NOMO-1 treated with dmso at 0.1 percent for 144 hours (cell line): ENCODE measurements around the gene AMACR.
"Not testable (repeated sequence)": the region's sequence is repeated elsewhere in the genome, so short reads cannot be mapped to it uniquely, and the experiment has no call there.

Experiments used
- DNase-seq: peaks from one replicate; lab custom pipeline; 2025; ENCODE audit not compliant: unreplicated experiment; lab: John Stamatoyannopoulos, UW

Gene AMACR

GRCh38 chr5:33969572-33970452 is 38.0 kb downstream of the AMACR start:
- peak; percentile 38 for DNase-seq

DNA sequence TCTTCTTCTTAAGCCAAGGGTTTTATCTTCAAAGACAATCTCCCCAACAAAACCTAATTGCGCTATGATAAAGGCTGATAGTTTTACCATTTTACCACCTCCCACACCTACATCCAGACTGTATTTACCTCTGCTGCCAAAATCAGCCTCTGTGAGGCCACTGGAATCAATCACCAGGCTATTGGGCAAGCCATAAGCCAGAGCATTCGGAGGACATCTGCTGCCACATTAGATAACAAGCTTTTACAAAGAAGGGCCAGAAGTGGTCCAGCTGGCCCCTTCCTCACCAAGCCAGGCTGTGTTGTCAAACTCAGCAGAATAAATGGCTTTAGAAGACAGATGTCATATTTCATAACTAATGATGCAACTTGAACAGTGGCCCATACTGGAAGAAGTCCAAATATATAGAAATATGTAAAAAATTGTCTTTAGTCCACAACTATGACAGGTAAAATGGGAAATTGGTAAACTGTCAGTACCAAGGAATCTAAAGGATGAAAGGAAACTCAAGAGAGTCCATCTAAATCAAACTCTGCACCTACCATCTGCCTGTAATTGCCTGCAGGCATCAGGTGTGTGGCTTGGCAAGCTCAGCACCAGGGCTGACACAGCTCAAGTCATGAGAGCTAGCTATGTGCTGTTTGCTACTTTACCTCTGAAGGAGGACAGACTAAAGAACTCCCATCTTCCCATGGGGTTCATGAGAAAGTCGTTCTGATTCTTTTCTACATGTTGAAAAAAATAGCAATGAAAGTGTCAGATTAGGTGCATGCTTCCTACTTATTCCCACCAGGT is 39.4 kb downstream of the AMACR start:
- no peak for DNase-seq

GRCh38 chr5:33966805-33967204 is 41.0 kb downstream of the AMACR start:
- no peak for DNase-seq

DNA sequence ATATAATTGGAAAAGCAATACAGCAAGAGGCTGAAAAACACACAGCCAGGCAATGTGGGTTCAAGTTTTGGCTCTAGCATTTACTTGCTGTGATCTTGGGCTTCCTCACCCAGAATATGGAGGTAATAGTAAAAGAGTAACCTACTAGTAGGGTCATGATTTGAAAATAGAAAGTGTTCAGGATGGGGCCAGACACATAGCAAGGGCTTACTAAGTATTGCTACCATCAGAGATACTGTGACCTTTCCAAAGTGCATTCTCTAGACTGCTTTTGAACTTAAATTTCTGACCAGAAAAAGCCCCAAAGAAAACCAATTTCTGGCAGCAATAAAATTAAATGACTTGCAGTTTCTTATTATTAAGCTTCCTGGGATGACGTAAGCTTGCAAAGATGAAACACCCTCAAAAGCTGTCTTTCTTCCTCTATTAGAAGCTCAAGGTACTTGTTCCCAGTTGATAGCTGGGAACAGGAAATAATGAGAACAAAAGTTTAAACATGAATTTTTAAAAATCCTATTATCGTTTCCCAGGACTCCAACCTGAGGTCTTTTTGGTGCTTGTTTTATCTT is 43.6 kb downstream of the AMACR start:
- peak; percentile 47 for DNase-seq

DNA sequence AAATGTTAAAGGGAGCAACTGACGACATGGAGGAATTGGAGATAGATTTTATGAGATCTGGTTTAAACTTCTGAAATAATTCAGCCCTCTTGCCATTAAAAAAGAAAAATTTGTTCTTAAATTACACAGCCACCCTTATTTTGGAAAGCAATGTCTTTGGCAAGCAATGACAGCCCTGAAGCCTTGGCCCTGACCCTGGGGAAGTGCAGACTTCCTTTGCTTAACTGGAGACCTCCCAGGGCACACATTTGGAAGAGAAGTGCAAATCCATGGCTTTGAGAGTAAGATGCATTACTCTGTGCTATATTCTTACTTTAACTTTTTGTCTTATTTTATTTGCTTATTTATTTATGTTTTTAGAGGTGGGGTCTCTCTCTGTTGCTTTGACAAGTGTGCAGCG is 49.7 kb downstream of the AMACR start:
- DNase-seq: no peak

DNA sequence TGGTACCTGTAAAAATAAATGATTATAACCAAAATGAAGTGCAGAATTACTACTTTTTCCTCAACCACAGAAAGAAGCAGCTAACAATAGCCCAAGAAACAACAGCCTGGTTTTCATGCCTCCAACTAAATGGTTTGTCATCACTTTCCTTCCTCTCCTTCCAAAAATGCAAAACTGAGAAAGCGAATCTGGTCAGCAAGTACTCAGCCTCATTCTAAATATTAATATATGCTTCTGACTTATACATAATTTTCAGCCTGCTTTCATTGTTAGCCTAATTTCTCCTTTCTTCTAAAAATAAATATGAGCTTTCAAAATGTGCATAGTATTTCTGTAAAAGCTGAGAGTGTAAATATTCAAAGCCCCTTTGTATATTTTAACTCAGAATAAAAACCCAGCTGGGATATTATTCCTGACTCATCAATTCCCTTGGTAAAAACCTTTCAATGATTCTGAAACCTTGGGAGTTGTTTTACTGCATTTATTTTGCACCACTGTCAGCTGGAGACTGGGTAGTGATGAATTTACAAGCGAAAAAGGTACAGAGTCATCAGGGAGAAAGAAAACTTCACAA is 50.2 kb downstream of the AMACR start:
- DNase-seq: no peak

GRCh38 chr5:33952175-33952574 is 55.7 kb downstream of the AMACR start:
- not testable (repeated sequence) for DNase-seq

DNA sequence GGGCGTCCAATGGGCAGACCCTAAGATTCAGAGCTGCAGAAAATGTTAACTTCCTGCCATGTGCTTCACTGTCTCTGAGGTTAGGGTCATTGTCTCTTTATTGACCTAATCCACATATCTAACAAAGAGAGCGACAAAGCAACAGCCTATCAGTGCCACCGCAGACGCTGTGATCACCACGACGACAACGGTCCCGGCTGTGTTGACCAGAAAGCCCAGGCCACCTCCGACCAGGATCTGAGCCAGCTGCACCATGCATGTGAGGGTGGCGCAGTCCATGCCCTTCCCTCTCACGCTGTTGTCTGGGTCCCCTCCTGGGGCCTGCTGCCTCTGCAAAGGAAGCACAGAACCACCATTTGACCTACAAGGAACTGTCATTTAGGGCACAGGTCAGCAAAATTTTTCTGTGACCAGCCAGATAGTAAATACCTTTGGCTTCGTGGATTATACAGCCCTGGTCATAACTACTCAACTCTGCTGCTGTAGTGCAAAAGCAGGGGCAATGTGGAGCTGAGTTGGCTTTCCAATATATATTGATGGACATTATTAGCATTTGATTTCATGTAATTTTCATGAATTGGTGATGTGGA is 63.2 kb downstream of the AMACR start:
- no peak for DNase-seq

DNA sequence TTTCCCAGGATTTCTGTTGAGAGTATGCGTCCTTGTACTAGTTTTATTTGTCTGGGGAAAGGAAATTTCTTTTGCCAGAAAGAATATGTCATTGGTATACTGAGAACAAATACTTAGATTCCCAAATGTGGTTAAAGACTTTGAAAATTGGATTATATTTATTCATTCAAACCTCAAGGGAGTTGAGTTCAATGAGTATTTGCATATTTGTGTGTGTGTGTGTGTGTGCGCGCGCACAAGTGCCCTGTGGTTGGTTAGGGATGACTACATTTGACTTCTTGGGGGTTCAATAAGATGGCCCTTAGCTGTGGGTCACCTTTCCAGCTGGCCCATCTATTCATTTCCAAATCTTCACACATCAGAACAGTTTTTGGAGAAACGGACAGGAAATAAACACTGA is 66.8 kb downstream of the AMACR start:
- DNase-seq: no peak

DNA sequence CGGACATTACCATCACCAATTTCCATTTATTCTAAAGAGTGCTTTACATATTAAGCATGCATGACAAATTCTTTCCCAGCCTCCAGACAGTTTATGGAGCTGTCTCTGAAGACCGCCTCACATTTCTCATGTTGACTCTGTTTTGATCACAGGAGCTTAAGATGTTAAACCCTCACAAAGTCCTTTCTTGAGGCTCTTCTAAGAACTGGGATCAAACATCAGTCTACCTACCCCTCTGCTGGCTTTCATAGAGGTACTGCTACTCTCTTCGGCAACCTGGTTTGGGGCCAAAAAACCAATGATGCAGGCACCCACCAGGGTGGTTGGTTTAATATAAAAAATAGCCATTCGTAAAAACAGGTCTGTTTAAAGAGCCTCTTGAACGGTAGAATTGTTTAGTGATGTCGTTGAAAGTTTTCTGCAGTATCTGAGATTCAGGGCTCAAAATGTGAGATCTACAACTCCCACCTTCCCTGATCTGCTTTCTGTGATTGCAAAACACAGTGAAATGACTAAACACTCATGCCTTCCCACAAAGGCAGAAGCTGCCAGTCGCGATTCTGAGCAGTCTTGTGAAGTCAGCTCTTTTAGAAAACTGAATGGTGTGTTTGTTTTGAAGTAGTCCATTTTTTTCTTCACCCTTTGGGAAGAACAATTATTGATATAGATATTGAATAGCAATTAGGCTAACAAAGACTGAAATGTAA is 68.1 kb downstream of the AMACR start:
- DNase-seq: peak; percentile 24

- DNase-seq: no peak
Observed at GRCh38 chr5:33938881-33939280, 69.0 kb downstream of the AMACR start.

GRCh38 chr5:33938507-33938796 is 69.4 kb downstream of the AMACR start:
- DNase-seq: no peak

- no peak for DNase-seq
Observed at GRCh38 chr5:33937707-33938506, 69.9 kb downstream of the AMACR start.

- DNase-seq: no peak
Observed at GRCh38 chr5:33937017-33937706, 70.7 kb downstream of the AMACR start.

DNA sequence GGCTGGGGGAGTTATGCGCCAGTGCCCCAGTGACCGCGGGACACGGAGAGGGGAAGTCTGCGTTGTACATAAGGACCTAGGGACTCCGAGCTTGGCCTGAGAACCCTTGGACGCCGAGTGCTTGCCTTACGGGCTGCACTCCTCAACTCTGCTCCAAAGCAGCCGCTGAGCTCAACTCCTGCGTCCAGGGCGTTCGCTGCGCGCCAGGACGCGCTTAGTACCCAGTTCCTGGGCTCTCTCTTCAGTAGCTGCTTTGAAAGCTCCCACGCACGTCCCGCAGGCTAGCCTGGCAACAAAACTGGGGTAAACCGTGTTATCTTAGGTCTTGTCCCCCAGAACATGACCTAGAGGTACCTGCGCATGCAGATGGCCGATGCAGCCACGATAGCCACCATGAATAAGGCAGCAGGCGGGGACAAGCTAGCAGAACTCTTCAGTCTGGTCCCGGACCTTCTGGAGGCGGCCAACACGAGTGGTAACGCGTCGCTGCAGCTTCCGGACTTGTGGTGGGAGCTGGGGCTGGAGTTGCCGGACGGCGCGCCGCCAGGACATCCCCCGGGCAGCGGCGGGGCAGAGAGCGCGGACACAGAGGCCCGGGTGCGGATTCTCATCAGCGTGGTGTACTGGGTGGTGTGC is 71.4 kb downstream of the AMACR start, which contains the start of gene RXFP3:
Gene RXFP3, plus strand, starts transcription at position 6 of the 636 bp plus-strand sequence. Its CDS starts 355 bp downstream, at position 361.
- no peak for DNase-seq
